K562 (cell line): ENCODE data around the gene NUP85. TPM values are rescaled to one million over a fixed set of nuclear protein-coding genes. Genes with fewer than 3 reads are reported as not detected.

Experiments used
- BRD4 ChIP-seq: fragments of 200-600 bp; sonication (generic); IDR thresholded peaks from 2 replicates; pipeline ENCODE4 v1.6.1; 2017; ENCODE audit warnings: inconsistent platforms
- E2F8 ChIP-seq: fragments of 450-650 bp; IDR thresholded peaks from 2 replicates; pipeline ENCODE4 v1.7.1; 2018; ENCODE audit warnings: mild to moderate bottlenecking, low read depth; ENCODE audit not compliant: partially characterized antibody
- ETV6 ChIP-seq, 3 experiments: fragments of 150-350 bp in 1 of 3; sonication (generic) in 1 of 3; formaldehyde crosslinking in 1 of 3; IDR thresholded peaks; 2 replicates each; pipeline versions ENCODE4 v1.6.1 to v1.8.0; 2014 to 2022; ENCODE audit warnings: borderline replicate concordance in 2 of 3, low read depth in 2 of 3, antibody characterized with exemption in 1 of 3, low read length in 1 of 3, mild to moderate bottlenecking in 1 of 3, missing genetic modification reagents in 1 of 3
- FOXM1 ChIP-seq, 2 experiments: fragments of 450-650 bp in 1 of 2; sonication (generic) in 1 of 2; formaldehyde crosslinking in 1 of 2; IDR thresholded peaks; 2 replicates each; pipeline versions ENCODE4 v1.6.1 to v1.9.0; 2017 to 2022; ENCODE audit warnings: low read depth in 2 of 2, mild to moderate bottlenecking in 2 of 2, missing genetic modification reagents in 1 of 2, moderate library complexity in 1 of 2
- HCFC1 ChIP-seq: IDR thresholded peaks from 2 replicates; pipeline ENCODE4 v1.6.1; 2012; ENCODE audit warnings: low read depth, low read length, improper control_type of control experiment
- KAT7 ChIP-seq: sonication (generic); formaldehyde crosslinking; IDR thresholded peaks from 2 replicates; pipeline ENCODE4 v1.8.0; 2022; ENCODE audit warnings: missing genetic modification reagents, mild to moderate bottlenecking, borderline replicate concordance
- KDM5B ChIP-seq: fragments of 200-600 bp; sonication (generic); IDR thresholded peaks from 2 replicates; pipeline ENCODE4 v1.6.1; 2012; ENCODE audit warnings: low read depth, mild to moderate bottlenecking, moderate library complexity, low read length, control low read depth, inconsistent platforms; ENCODE audit not compliant: insufficient replicate concordance
- KHSRP ChIP-seq: fragments of 450-650 bp; IDR thresholded peaks from 2 replicates; pipeline ENCODE4 v1.6.1; 2017
- NFXL1 ChIP-seq: fragments of 450-650 bp; formaldehyde crosslinking; IDR thresholded peaks from 2 replicates; pipeline ENCODE4 v1.4.0; 2021; ENCODE audit warnings: mild to moderate bottlenecking
- REST ChIP-seq, 2 experiments: fragments of 450-650 bp; formaldehyde crosslinking in 1 of 2; IDR thresholded peaks; 2 replicates each; pipeline versions ENCODE4 v1.4.0 to v1.6.1; 2014 to 2020; ENCODE audit warnings: mild to moderate bottlenecking in 2 of 2, borderline replicate concordance in 1 of 2, low read depth in 1 of 2
- TAL1 ChIP-seq: fragments of 450-650 bp; IDR thresholded peaks from 2 replicates; pipeline ENCODE4 v1.6.1; 2016; ENCODE audit warnings: mild to moderate bottlenecking
- THAP12 ChIP-seq: fragments of 250-450 bp; sonication (Bioruptor Pico); IDR thresholded peaks from 2 replicates; pipeline ENCODE4 v1.9.0; 2021; ENCODE audit warnings: mild to moderate bottlenecking, inconsistent platforms
- ZNF347 ChIP-seq: fragments of 450-650 bp; formaldehyde crosslinking; IDR thresholded peaks from 2 replicates; pipeline ENCODE4 v1.4.0; 2020; ENCODE audit warnings: low read depth, mild to moderate bottlenecking, moderate library complexity
- ZSCAN32 ChIP-seq: fragments of 450-650 bp; formaldehyde crosslinking; IDR thresholded peaks from 2 replicates; pipeline ENCODE4 v1.4.0; 2020; ENCODE audit warnings: mild to moderate bottlenecking, moderate library complexity
- polyA plus RNA-seq, 8 experiments: library from polyadenylated mRNA; depleted of rRNA in 4 of 8; stranded (reverse) in 5 of 8; unstranded in 3 of 8; fragments of >200 nt; fragmentation: Nextera tagmentation in 2 of 8; fragmentation: Illumina TruSeq in 1 of 8; extraction: Ambion mirVana in 2 of 8; extraction: Trizol in 1 of 8; gene quantifications; 2 replicates each; pipeline versions ENCODE4 v1.2.1 to v1.2.3, GENCODE V29; 2011 to 2014; ENCODE audit warnings: inconsistent platforms in 1 of 8, missing spikeins in 1 of 8
- total RNA-seq, 7 experiments: library from RNA; depleted of rRNA in 6 of 7; stranded (reverse); fragments of >200 nt in 6 of 7; fragmentation: Illumina TruSeq in 2 of 7; extraction: Trizol in 2 of 7; gene quantifications; 2 replicates each; pipeline versions ENCODE4 v1.2.1 to v1.2.3, GENCODE V29; 2011 to 2021; ENCODE audit warnings: low replicate concordance in 1 of 7

NUP85 gene
- total and polyA plus RNA-seq, 9 of the 15 experiments (the other 6 are each of a cell fraction or from before 2014, with no cell fraction given), result 50.2 to 177 (median 110) TPM

GRCh38 chr17:75191584-75191983, 13.9 kb upstream of the NUP85 start (continued):
- TF ChIP-seq REST (IDR thresholded peaks at IDR 0.05; ENCODE audit: borderline replicate concordance) (no peak), REST (CRISPR knock-in tag; IDR thresholded peaks at IDR 0.05; ENCODE audit: low read depth) (no peak), ZSCAN32 (CRISPR knock-in tag) (no peak), KDM5B (no peak), THAP12 (no peak), TAL1 (no peak), E2F8 (no peak), ZNF347 (CRISPR knock-in tag) (no peak), HCFC1 (no peak), ETV6 (IDR thresholded peaks at IDR 0.05; ENCODE audit: borderline replicate concordance in 1 of 2, low read depth in 2 of 2, low read length in 1 of 2) (no peak), ETV6 (CRISPR knock-in tag; IDR thresholded peaks at IDR 0.05; ENCODE audit: borderline replicate concordance) (no peak), NFXL1 (no peak), KHSRP (no peak), FOXM1 (IDR thresholded peaks at IDR 0.05; ENCODE audit: low read depth) (no peak), FOXM1 (CRISPR knock-in tag; IDR thresholded peaks at IDR 0.05; ENCODE audit: low read depth) (no peak), KAT7 (CRISPR knock-in tag) (no peak), BRD4 (no peak)
